CD4-positive, alpha-beta T cell treated with Interleukin-12 subunit alpha and Interleukin-12 subunit beta, for 1 hour (primary cell): ENCODE measurements around the gene NDUFS6.

ENCODE experiments used
- DNase-seq: peaks from one replicate; pipeline ENCODE4 v3.0.0-alpha.2; 2020

NDUFS6 gene

GRCh38 chr5:1856596-1857255 is 55.5 kb downstream of the NDUFS6 start:
- no peak for DNase-seq

GRCh38 chr5:1857256-1857600 is 56.0 kb downstream of the NDUFS6 start:
- DNase-seq: no peak

GRCh38 chr5:1858436-1858835 is 57.2 kb downstream of the NDUFS6 start:
- no peak for DNase-seq

GRCh38 chr5:1859099-1859498 is 57.9 kb downstream of the NDUFS6 start:
- no peak for DNase-seq

- no peak for DNase-seq
Measured at GRCh38 chr5:1860021-1860610, 58.9 kb downstream of the NDUFS6 start.

DNA sequence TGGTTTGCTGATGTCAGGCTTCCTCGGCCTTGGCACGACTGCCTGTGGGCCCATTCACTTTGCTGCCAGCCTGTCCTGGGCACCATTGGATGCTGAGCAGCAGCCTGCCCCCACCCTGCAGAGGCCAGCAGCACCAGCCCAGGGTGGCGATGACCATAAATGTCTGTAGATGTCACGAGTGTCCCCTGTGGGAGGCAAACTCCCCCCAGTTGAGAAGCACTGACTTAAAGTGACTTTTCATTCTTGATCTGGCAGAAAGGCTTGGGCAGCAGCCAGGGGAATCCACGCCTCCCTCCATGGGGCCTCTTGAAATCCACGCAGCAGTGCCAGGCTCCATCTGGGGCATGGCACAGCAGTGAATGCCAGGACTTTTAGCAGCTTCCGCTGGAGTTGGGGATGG is 59.7 kb downstream of the NDUFS6 start:
- no peak for DNase-seq

- DNase-seq: no peak
Measured at GRCh38 chr5:1864896-1865440, 63.8 kb downstream of the NDUFS6 start.

GRCh38 chr5:1865486-1865885 is 64.3 kb downstream of the NDUFS6 start:
- no peak for DNase-seq
